Stimulated activated CD8-positive, alpha-beta memory T cell treated with anti-CD3 and anti-CD28 coated beads, Interleukin-15, amount 100 ng/mL, for 24 hours (primary cell): Measurements from ENCODE around the gene ARAP2.

Experiments
- DNase-seq: peaks from one replicate; pipeline ENCODE4 v3.0.0-alpha.2; 2020; ENCODE audit warnings: low read depth

Gene ARAP2

GRCh38 chr4:36220776-36221175, 23.5 kb downstream of the ARAP2 start:
- DNase-seq: no peak

- DNase-seq: no peak
Observed at GRCh38 chr4:36218121-36218520, 26.2 kb downstream of the ARAP2 start.

GRCh38 chr4:36215627-36216026, 28.7 kb downstream of the ARAP2 start:
- no peak for DNase-seq

GRCh38 chr4:36214735-36215485, 29.4 kb downstream of the ARAP2 start:
- DNase-seq: no peak

GRCh38 chr4:36213977-36214376, 30.3 kb downstream of the ARAP2 start:
- no peak for DNase-seq

- no peak for DNase-seq
Observed at GRCh38 chr4:36211084-36211483, 33.2 kb downstream of the ARAP2 start.

- DNase-seq: no peak
Observed at GRCh38 chr4:36209941-36210649, 34.2 kb downstream of the ARAP2 start.

GRCh38 chr4:36208893-36209473, 35.3 kb downstream of the ARAP2 start:
- DNase-seq: no peak

- no peak for DNase-seq
Observed at GRCh38 chr4:36207831-36208520, 36.3 kb downstream of the ARAP2 start.

- no peak for DNase-seq
Observed at GRCh38 chr4:36207367-36207766, 36.9 kb downstream of the ARAP2 start.

- no peak for DNase-seq
Observed at GRCh38 chr4:36206603-36207311, 37.6 kb downstream of the ARAP2 start.

- DNase-seq: no peak
Observed at GRCh38 chr4:36206012-36206411, 38.3 kb downstream of the ARAP2 start.

- DNase-seq: no peak
Observed at GRCh38 chr4:36198861-36199260, 45.5 kb downstream of the ARAP2 start.

- DNase-seq: no peak
Observed at GRCh38 chr4:36198068-36198808, 46.1 kb downstream of the ARAP2 start.

- DNase-seq: no peak
Observed at GRCh38 chr4:36197501-36197900, 46.8 kb downstream of the ARAP2 start.

GRCh38 chr4:36196145-36196913, 48.0 kb downstream of the ARAP2 start:
- DNase-seq: no peak

GRCh38 chr4:36192922-36193321, 51.4 kb downstream of the ARAP2 start:
- no peak for DNase-seq

- DNase-seq: no peak
Observed at GRCh38 chr4:36189511-36190226, 54.6 kb downstream of the ARAP2 start.

- DNase-seq: no peak
Observed at GRCh38 chr4:36187723-36188333, 56.5 kb downstream of the ARAP2 start.
